Stomach smooth muscle (tissue), 2 donors: ENCODE data around the gene KIAA2012.
A peak's percentile ranks its signal among the peaks of the same experiment; 100 is the strongest.

Source experiments
- H3K27ac ChIP-seq: one replicate; pipeline ENCODE4 v1.7.0; 2013; ENCODE audit warnings: mild to moderate bottlenecking, low read length, inconsistent platforms
- H3K27me3 ChIP-seq, 2 donors: one replicate each; pipeline ENCODE4 v1.7.0; 2013; ENCODE audit warnings: low read length in 2 of 2; ENCODE audit not compliant: insufficient read depth in 2 of 2, control insufficient read depth in 1 of 2
- H3K36me3 ChIP-seq, 2 donors: one replicate each; pipeline ENCODE4 v1.7.0; 2013; ENCODE audit warnings: low read length in 2 of 2; ENCODE audit not compliant: control insufficient read depth in 2 of 2, insufficient read depth in 2 of 2
- H3K4me1 ChIP-seq: one replicate; pipeline ENCODE4 v1.7.0; 2013; ENCODE audit warnings: low read length; ENCODE audit not compliant: control insufficient read depth, insufficient read depth
- H3K4me3 ChIP-seq, 2 donors: one replicate each; pipeline ENCODE4 v1.7.0; 2013; ENCODE audit warnings: low read length in 2 of 2
- H3K9ac ChIP-seq, 2 donors: one replicate each; pipeline ENCODE4 v1.7.0; 2013; ENCODE audit warnings: low read length in 2 of 2, mild to moderate bottlenecking in 1 of 2
- H3K9me3 ChIP-seq, 2 donors: one replicate each; pipeline ENCODE4 v1.7.0; 2013; ENCODE audit warnings: low read length in 2 of 2; ENCODE audit not compliant: control insufficient read depth in 2 of 2
- donor health status: healthy.
- donor health status: Pancreatic carcinoma.

The KIAA2012 gene

GRCh38 chr2:202044777-202045176 lies 28.3 kb upstream of the KIAA2012 start:
- Histone ChIP-seq H3K27ac (no peak overlapping the region), H3K9me3 (no peaks in the 10 kb centered on the region), H3K36me3 (no peaks in the 10 kb centered on the region), H3K4me3 (no peak overlapping the region), H3K27me3 (no peaks in the 10 kb centered on the region), H3K4me1 (peaks cover 2% of the 10 kb centered on the region), H3K9ac (no peak overlapping the region)

DNA sequence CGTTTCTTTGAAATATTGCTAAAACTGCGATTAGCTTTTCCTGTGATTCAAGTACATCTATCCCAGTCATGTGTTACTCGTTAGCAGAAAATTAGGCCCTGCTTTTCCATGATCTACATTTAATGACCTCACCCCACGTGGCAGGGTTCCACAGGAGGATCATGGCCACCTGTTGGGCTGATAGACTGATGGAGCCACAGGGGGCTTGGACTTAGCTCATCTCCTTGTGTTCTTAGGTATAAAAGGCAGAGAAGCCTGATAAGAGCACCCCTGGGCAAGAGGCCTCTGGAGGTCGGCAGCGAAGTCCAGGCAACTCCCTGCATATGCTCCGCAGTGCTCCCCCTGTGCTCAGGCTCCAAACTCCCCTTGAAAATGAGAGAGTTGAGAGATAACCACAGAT lies 26.5 kb upstream of the KIAA2012 start:
- H3K9ac ChIP-seq: no peak overlapping the region
- no peaks in the 10 kb centered on the region for H3K36me3 ChIP-seq
- H3K4me1 ChIP-seq: no peaks in the 10 kb centered on the region
- no peak overlapping the region for H3K27ac ChIP-seq
- no peak overlapping the region for H3K4me3 ChIP-seq
- H3K27me3 ChIP-seq: no peaks in the 10 kb centered on the region
- no peaks in the 10 kb centered on the region for H3K9me3 ChIP-seq

DNA sequence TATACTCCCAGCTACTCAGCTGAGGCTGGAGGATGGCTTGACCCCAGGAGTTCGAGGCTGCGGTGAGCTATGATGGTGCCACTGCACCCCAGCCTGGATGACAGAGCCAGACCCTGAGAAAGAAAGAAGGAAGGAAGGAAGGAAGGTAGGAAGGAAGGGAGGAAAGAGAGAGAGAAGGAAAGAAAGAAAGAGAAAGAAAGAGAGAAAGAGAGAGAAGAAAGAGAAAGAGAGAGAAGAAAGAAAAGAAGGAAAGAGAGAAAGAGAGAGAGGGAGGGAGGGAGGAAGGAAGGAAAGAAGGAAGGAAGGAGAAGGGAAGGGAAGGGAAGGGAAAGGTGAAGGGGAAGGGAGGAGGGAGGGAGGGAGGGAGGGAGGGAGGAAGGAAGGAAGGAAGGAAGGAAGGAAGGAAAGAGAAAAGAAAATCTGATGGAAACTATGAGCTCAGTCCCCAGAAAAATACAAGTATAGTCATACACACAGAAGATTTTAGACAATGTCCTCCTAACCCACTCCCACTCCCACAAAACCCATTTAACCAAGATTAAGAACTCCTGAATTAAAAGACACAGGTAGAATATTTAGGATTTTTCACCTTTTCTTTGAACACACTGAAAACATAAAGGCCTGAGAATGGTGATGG lies 23.8 kb upstream of the KIAA2012 start:
- H3K27me3 ChIP-seq: no peaks in the 10 kb centered on the region

GRCh38 chr2:202049840-202050239 lies 23.2 kb upstream of the KIAA2012 start:
- Histone ChIP-seq H3K27me3 (no peaks in the 10 kb centered on the region), H3K9me3 (no peaks in the 10 kb centered on the region), H3K36me3 (no peaks in the 10 kb centered on the region), H3K4me1 (peaks cover 9% of the 10 kb centered on the region), H3K9ac (no peak overlapping the region), H3K4me3 (no peak overlapping the region), H3K27ac (no peak overlapping the region)

More for the DNA sequence above, 23.8 kb upstream of the KIAA2012 start:
- Histone ChIP-seq H3K36me3 (no peaks in the 10 kb centered on the region), H3K4me3 (no peak overlapping the region), H3K27ac (no peak overlapping the region), H3K9ac (no peak overlapping the region), H3K4me1 (peaks cover 9% of the 10 kb centered on the region), H3K9me3 (no peaks in the 10 kb centered on the region)

GRCh38 chr2:202050652-202051051 lies 22.4 kb upstream of the KIAA2012 start:
- H3K4me1 ChIP-seq: peaks cover 9% of the 10 kb centered on the region
- H3K27ac ChIP-seq: no peak overlapping the region
- no peak overlapping the region for H3K4me3 ChIP-seq
- no peaks in the 10 kb centered on the region for H3K9me3 ChIP-seq
- no peaks in the 10 kb centered on the region for H3K36me3 ChIP-seq
- H3K27me3 ChIP-seq: no peaks in the 10 kb centered on the region
- no peak overlapping the region for H3K9ac ChIP-seq

DNA sequence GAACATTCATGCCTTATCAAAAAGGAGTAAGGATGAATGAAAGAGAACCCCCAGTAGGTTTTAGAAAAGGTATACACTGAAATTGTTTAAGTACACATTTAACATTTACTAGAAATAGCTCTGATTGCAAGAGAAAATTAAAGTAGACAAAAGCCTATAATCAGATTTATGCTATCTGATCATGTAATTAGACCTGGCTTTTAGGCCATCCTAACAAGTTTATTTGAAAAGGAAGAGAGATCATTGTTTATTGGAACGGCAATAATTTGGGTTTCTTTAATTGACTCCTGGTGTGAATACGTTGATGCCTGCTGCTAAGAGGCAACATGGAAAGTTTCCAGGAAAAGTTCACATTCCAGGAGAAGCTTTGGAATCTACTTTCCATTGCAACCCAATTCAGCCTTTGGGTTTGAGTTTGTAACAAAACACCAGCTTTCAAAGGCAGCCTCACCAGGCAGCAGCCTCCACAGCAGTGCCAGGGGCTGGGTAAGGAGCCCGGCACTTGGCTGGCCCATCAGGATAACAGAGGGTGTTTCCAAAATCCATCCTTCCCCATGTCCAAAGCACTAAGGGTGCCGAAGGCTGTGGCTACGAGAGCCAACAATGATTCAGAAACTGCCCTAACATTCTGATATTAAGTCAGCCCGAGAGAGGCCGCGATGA lies 21.4 kb upstream of the KIAA2012 start:
- Histone ChIP-seq H3K9ac (no peak overlapping the region), H3K27ac (peak overlapping the region; percentile 59), H3K4me3 (no peak overlapping the region), H3K27me3 (no peaks in the 10 kb centered on the region), H3K4me1 (peaks cover 9% of the 10 kb centered on the region), H3K36me3 (no peaks in the 10 kb centered on the region), H3K9me3 (no peaks in the 10 kb centered on the region)

DNA sequence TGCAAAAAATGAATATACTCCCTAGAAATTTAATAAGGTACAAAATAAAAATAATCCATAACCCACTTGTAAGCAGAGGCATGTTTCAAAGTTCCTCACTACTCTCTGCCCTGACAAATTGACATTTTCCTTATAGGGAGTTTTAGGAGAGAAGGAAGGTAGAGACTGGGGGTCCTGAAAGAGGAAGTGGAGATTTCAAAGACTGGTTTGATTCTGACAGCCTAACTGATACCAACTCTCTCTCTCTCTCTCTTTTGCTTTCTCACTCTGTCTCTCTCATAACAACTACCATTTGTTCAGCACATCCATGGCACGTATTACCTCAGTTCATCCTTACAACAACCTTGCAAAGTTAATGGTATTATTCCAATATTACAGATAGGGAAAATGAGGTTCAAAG lies 20.8 kb upstream of the KIAA2012 start:
- no peaks in the 10 kb centered on the region for H3K36me3 ChIP-seq
- H3K27ac ChIP-seq: peak overlapping the region; percentile 59
- H3K4me3 ChIP-seq: no peak overlapping the region
- no peaks in the 10 kb centered on the region for H3K9me3 ChIP-seq
- no peak overlapping the region for H3K9ac ChIP-seq
- H3K27me3 ChIP-seq: no peaks in the 10 kb centered on the region
- H3K4me1 ChIP-seq: peaks cover 9% of the 10 kb centered on the region

- Histone ChIP-seq H3K27ac (no peak overlapping the region), H3K4me1 (peaks cover 9% of the 10 kb centered on the region), H3K9ac (no peak overlapping the region), H3K27me3 (no peaks in the 10 kb centered on the region), H3K36me3 (no peaks in the 10 kb centered on the region), H3K4me3 (no peak overlapping the region), H3K9me3 (no peaks in the 10 kb centered on the region)
These were observed 18.4 kb upstream of the KIAA2012 start for GRCh38 chr2:202054679-202055078.

DNA sequence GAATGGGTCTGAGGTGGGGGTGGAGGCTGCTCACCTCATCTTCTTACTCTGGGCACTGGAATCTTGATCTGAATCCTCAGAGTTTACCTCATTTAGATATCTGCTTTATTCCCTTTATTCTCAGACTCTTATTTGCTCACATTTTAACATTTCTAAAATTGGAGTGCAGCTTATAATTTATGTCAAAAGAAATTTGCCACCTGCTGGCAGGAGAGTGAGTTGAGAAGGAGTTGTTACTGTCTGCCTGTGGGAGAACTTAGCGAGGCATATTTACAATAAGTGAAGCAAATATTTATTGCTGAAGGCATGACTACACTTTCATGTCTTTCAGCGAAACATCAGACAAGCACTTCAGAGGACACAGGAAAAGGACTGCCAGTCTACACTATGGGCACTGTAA lies 16.4 kb upstream of the KIAA2012 start:
- H3K4me1 ChIP-seq: peaks cover 8% of the 10 kb centered on the region
- H3K4me3 ChIP-seq: no peak overlapping the region
- H3K27ac ChIP-seq: no peak overlapping the region
- no peak overlapping the region for H3K9ac ChIP-seq
- H3K36me3 ChIP-seq: no peaks in the 10 kb centered on the region
- H3K9me3 ChIP-seq: no peaks in the 10 kb centered on the region
- H3K27me3 ChIP-seq: no peaks in the 10 kb centered on the region

DNA sequence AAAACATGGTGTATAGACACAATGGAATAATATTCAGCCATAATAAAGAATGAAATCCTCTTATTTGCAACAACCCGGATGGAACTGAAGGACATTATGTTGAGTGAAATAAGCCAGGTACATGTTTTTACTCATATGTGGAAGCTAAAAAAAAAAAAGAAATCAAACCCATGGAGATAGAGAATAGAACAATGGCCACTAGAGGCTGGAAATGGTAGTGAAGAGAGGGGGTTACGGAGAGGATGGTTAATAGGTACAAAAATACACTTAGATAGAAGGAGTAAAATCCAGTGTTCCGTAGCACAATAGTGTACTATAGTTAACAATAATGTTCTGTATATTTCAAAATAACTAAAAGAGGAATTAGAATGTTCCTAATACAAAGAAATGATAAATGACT lies 12.8 kb upstream of the KIAA2012 start:
- peaks cover 13% of the 10 kb centered on the region for H3K4me1 ChIP-seq
- H3K27me3 ChIP-seq: no peaks in the 10 kb centered on the region
- H3K27ac ChIP-seq: no peak overlapping the region
- no peaks in the 10 kb centered on the region for H3K36me3 ChIP-seq
- H3K9me3 ChIP-seq: no peaks in the 10 kb centered on the region
- no peak overlapping the region for H3K4me3 ChIP-seq
- H3K9ac ChIP-seq: no peak overlapping the region

GRCh38 chr2:202061695-202062094 lies 11.4 kb upstream of the KIAA2012 start:
- Histone ChIP-seq H3K9ac (no peak overlapping the region), H3K27ac (no peak overlapping the region), H3K4me3 (no peak overlapping the region), H3K9me3 (no peaks in the 10 kb centered on the region), H3K4me1 (peaks cover 13% of the 10 kb centered on the region), H3K27me3 (no peaks in the 10 kb centered on the region), H3K36me3 (no peaks in the 10 kb centered on the region)
